Naive B cell (primary cell): ENCODE data around the gene VIPR2. TPM values are rescaled to one million over a fixed set of nuclear protein-coding genes. Genes with fewer than 3 reads are reported as not detected.
A peak's percentile ranks its signal among the peaks of the same experiment; 100 is the strongest.

Experiments
- ATAC-seq, 2 donors: fragments of 150-1000 bp; cut with Tn5 transposase; 2 replicates each; pipeline ENCODE4 v1.10.0; 2021; ENCODE audit warnings: low read depth in 2 of 2, mild to moderate bottlenecking in 2 of 2, moderate library complexity in 2 of 2
- DNase-seq: peaks from one replicate; pipeline ENCODE4 v3.0.0; 2022
- H3K27ac Mint-ChIP-seq, 6 donors: one replicate each; pipeline ENCODE4 v1.8.0; 2020 to 2022; ENCODE audit warnings: mild to moderate bottlenecking in 6 of 6, mixed read lengths in 6 of 6, moderate library complexity in 5 of 6, inconsistent platforms in 2 of 6
- H3K27me3 Mint-ChIP-seq, 3 donors: one replicate each; pipeline ENCODE4 v1.8.0; 2021 to 2022; ENCODE audit warnings: mixed read lengths in 3 of 3, mild to moderate bottlenecking in 1 of 3
- H3K36me3 Mint-ChIP-seq, 2 donors: one replicate each; pipeline ENCODE4 v1.8.0; 2020 to 2022; ENCODE audit warnings: mixed read lengths in 2 of 2, inconsistent platforms in 1 of 2, mild to moderate bottlenecking in 1 of 2
- H3K4me1 Mint-ChIP-seq, 3 donors: one replicate each; pipeline ENCODE4 v1.8.0; 2020 to 2022; ENCODE audit warnings: mixed read lengths in 3 of 3, inconsistent platforms in 1 of 3, mild to moderate bottlenecking in 1 of 3, moderate library complexity in 1 of 3
- H3K4me3 Mint-ChIP-seq, 8 donors: one replicate each; pipeline ENCODE4 v1.8.0; 2020 to 2022; ENCODE audit warnings: mild to moderate bottlenecking in 8 of 8, mixed read lengths in 8 of 8, moderate library complexity in 8 of 8, inconsistent platforms in 2 of 8
- H3K9me3 Mint-ChIP-seq, 7 donors: one replicate each; pipeline ENCODE4 v1.8.0; 2020 to 2022; ENCODE audit warnings: mixed read lengths in 7 of 7, mild to moderate bottlenecking in 5 of 7, inconsistent platforms in 2 of 7, moderate library complexity in 1 of 7
- polyA plus RNA-seq, 6 donors: library from polyadenylated mRNA; unstranded; fragments of 300-500 nt; fragmentation: Illumina TruSeq; gene quantifications; one replicate each; pipeline ENCODE4 v1.2.3, GENCODE V29; 2021; ENCODE audit warnings: low read depth in 6 of 6

VIPR2 gene
- polyA plus RNA-seq, 6 donors from 2014 or later: not detected

GRCh38 chr7:159099711-159100231, 44.9 kb downstream of the VIPR2 start:
- H3K27ac Mint-ChIP-seq: no peak overlapping the region
- DNase-seq (no peak), ATAC-seq (no peak)
- no peaks in the 10 kb centered on the region for H3K36me3 Mint-ChIP-seq
- H3K4me3 Mint-ChIP-seq: no peak overlapping the region
- H3K4me1 Mint-ChIP-seq: no peaks in the 10 kb centered on the region
- peaks cover 0 to 5% (median 0%) of the 10 kb centered on the region in 7 donors for H3K9me3 Mint-ChIP-seq
- no peaks in the 10 kb centered on the region for H3K27me3 Mint-ChIP-seq

GRCh38 chr7:159098811-159099655, 45.6 kb downstream of the VIPR2 start:
- Mint-ChIP-seq H3K9me3 (peaks cover 0 to 5% (median 0%) of the 10 kb centered on the region in 7 donors), H3K27ac (no peak overlapping the region), H3K27me3 (no peaks in the 10 kb centered on the region), H3K4me3 (no peak overlapping the region), H3K36me3 (no peaks in the 10 kb centered on the region), H3K4me1 (no peaks in the 10 kb centered on the region)
- DNase-seq (no peak), ATAC-seq (no peak)

- H3K27ac Mint-ChIP-seq: no peak overlapping the region
- no peaks in the 10 kb centered on the region for H3K36me3 Mint-ChIP-seq
- no peak overlapping the region for H3K4me3 Mint-ChIP-seq
- no peaks in the 10 kb centered on the region for H3K4me1 Mint-ChIP-seq
- peaks cover 0 to 5% (median 0%) of the 10 kb centered on the region in 7 donors for H3K9me3 Mint-ChIP-seq
- ATAC-seq (no peak), DNase-seq (no peak)
- no peaks in the 10 kb centered on the region for H3K27me3 Mint-ChIP-seq
These were observed 46.3 kb downstream of the VIPR2 start for GRCh38 chr7:159098424-159098786.

- no peak for ATAC-seq
- no peak overlapping the region for H3K27ac Mint-ChIP-seq
- H3K9me3 Mint-ChIP-seq: peaks cover 0 to 5% (median 0%) of the 10 kb centered on the region in 7 donors
- H3K4me1 Mint-ChIP-seq: no peaks in the 10 kb centered on the region
- H3K4me3 Mint-ChIP-seq: no peak overlapping the region
- H3K36me3 Mint-ChIP-seq: no peaks in the 10 kb centered on the region
- no peak for DNase-seq
- no peaks in the 10 kb centered on the region for H3K27me3 Mint-ChIP-seq
These were observed 46.8 kb downstream of the VIPR2 start for GRCh38 chr7:159097661-159098423.

GRCh38 chr7:159096736-159097581, 47.7 kb downstream of the VIPR2 start:
- H3K4me3 Mint-ChIP-seq: no peak overlapping the region
- peak overlapping the region in 1 of 6 donors; percentile 39 for H3K27ac Mint-ChIP-seq
- ATAC-seq (no peak), DNase-seq (no peak)
- no peaks in the 10 kb centered on the region for H3K4me1 Mint-ChIP-seq
- peaks cover 0 to 2% (median 0%) of the 10 kb centered on the region in 7 donors for H3K9me3 Mint-ChIP-seq
- no peaks in the 10 kb centered on the region for H3K36me3 Mint-ChIP-seq
- H3K27me3 Mint-ChIP-seq: no peaks in the 10 kb centered on the region

GRCh38 chr7:159095979-159096411, 48.7 kb downstream of the VIPR2 start:
- H3K4me1 Mint-ChIP-seq: no peaks in the 10 kb centered on the region
- peak overlapping the region in 1 of 6 donors; percentile 16 for H3K27ac Mint-ChIP-seq

GRCh38 chr7:159094919-159095915, 49.5 kb downstream of the VIPR2 start:
- Mint-ChIP-seq H3K9me3 (no peaks in the 10 kb centered on the region), H3K27me3 (no peaks in the 10 kb centered on the region), H3K27ac (no peak overlapping the region), H3K4me1 (no peaks in the 10 kb centered on the region), H3K36me3 (no peaks in the 10 kb centered on the region), H3K4me3 (no peak overlapping the region)
- DNase-seq: no peak
- ATAC-seq: no peak

More at GRCh38 chr7:159095979-159096411, 48.7 kb downstream of the VIPR2 start:
- H3K4me3 Mint-ChIP-seq: no peak overlapping the region
- H3K36me3 Mint-ChIP-seq: no peaks in the 10 kb centered on the region
- DNase-seq (no peak), ATAC-seq (no peak)
- no peaks in the 10 kb centered on the region for H3K9me3 Mint-ChIP-seq
- H3K27me3 Mint-ChIP-seq: no peaks in the 10 kb centered on the region

GRCh38 chr7:159094023-159094740, 50.5 kb downstream of the VIPR2 start:
- ATAC-seq: no peak
- DNase-seq: no peak
- no peak overlapping the region for H3K4me3 Mint-ChIP-seq
- no peaks in the 10 kb centered on the region for H3K36me3 Mint-ChIP-seq
- H3K9me3 Mint-ChIP-seq: no peaks in the 10 kb centered on the region
- H3K27ac Mint-ChIP-seq: no peak overlapping the region
- H3K27me3 Mint-ChIP-seq: no peaks in the 10 kb centered on the region
- H3K4me1 Mint-ChIP-seq: no peaks in the 10 kb centered on the region

GRCh38 chr7:159093351-159093971, 51.2 kb downstream of the VIPR2 start:
- ATAC-seq (no peak), DNase-seq (no peak)
- H3K4me3 Mint-ChIP-seq: no peak overlapping the region
- no peaks in the 10 kb centered on the region for H3K4me1 Mint-ChIP-seq
- no peaks in the 10 kb centered on the region for H3K9me3 Mint-ChIP-seq
- peak overlapping the region in 1 of 6 donors; percentile 22 for H3K27ac Mint-ChIP-seq
- no peaks in the 10 kb centered on the region for H3K27me3 Mint-ChIP-seq
- no peaks in the 10 kb centered on the region for H3K36me3 Mint-ChIP-seq

- Mint-ChIP-seq H3K27me3 (no peaks in the 10 kb centered on the region), H3K27ac (no peak overlapping the region), H3K4me3 (no peak overlapping the region), H3K9me3 (no peaks in the 10 kb centered on the region), H3K36me3 (no peaks in the 10 kb centered on the region), H3K4me1 (no peaks in the 10 kb centered on the region)
- DNase-seq: no peak
- no peak for ATAC-seq
These were observed 52.0 kb downstream of the VIPR2 start for GRCh38 chr7:159092701-159093121.
